GM12875 (cell line): Measurements from ENCODE around the gene FBXW12.
"Not testable (repeated sequence)": the region's sequence is repeated elsewhere in the genome, so short reads cannot be mapped to it uniquely, and the experiment has no call there.

Experiments used
- H3K4me3 ChIP-seq: one replicate; pipeline ENCODE4 v1.5.1; 2011; ENCODE audit warnings: low read depth, low read length, control low read depth
- CTCF ChIP-seq: IDR thresholded peaks from 2 replicates; pipeline ENCODE4 v1.5.1; 2011; ENCODE audit warnings: low read depth, mild to moderate bottlenecking, control low read depth, inconsistent platforms, low read length, moderate library complexity, borderline replicate concordance; ENCODE audit not compliant: insufficient read depth

The FBXW12 gene

GRCh38 chr3:48400824-48401433 lies 28.9 kb downstream of the FBXW12 start:
- peak; percentile 72; the same call in 1 of the 2 replicates for TF ChIP-seq CTCF
- no peak overlapping the region for H3K4me3 ChIP-seq

- not testable (repeated sequence) for H3K4me3 ChIP-seq
Observed at GRCh38 chr3:48401434-48401901, 29.4 kb downstream of the FBXW12 start.

- no peak for TF ChIP-seq CTCF
Observed at GRCh38 chr3:48402281-48402732, 30.3 kb downstream of the FBXW12 start.

GRCh38 chr3:48402907-48403306 lies 30.9 kb downstream of the FBXW12 start:
- H3K4me3 ChIP-seq, result no peak overlapping the region

More at GRCh38 chr3:48402281-48402732, 30.3 kb downstream of the FBXW12 start:
- no peak overlapping the region for H3K4me3 ChIP-seq

GRCh38 chr3:48403533-48404439 lies 31.8 kb downstream of the FBXW12 start:
- no peak overlapping the region for H3K4me3 ChIP-seq
- TF ChIP-seq CTCF, result no peak

More at GRCh38 chr3:48402907-48403306, 30.9 kb downstream of the FBXW12 start:
- no peak for TF ChIP-seq CTCF

- TF ChIP-seq CTCF, result no peak
- no peak overlapping the region for H3K4me3 ChIP-seq
Observed at GRCh38 chr3:48404440-48405342, 32.7 kb downstream of the FBXW12 start.
